ENCODE measurements around the gene TRIM45. TPM values are rescaled to one million over a fixed set of nuclear protein-coding genes. Genes with fewer than 3 reads are reported as not detected.

The TRIM45 gene
- total and polyA plus RNA-seq, 9 donors = 2.9 to 7.7 (median 5.8) TPM

DNA sequence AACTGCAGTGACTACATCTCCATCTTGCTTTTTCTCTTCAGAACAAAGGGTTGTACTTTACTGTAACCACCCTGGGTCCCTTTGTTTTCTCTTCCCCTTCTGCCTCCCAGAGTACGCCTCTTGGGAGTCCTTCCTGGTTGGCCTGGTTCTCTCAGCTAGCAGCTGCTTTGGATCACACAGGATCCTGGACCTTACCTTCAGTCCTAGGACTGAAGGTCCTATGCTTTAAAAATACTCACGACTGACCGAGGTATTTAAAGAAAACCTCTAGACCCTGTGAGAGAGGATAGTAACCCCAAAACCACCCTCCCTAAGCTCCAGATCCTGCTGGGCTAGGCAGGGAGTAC lies 4.8 kb downstream of the TRIM45 start:
- TF ChIP-seq POLR2A (IDR thresholded peaks at IDR 0.05) (no peak), EP300 (IDR thresholded peaks at IDR 0.05) (no peak), CTCF (IDR thresholded peaks at IDR 0.05) (no peak)
- H3K9me3 ChIP-seq = no peaks in the 10 kb centered on the region
- WGBS, 3 donors = 70 to 79% (median 71%) methylated on average over 3 of the region's 3 CpGs
- no peak overlapping the region for H3K27ac ChIP-seq
- no peaks in the 10 kb centered on the region for H3K36me3 ChIP-seq
- no peak for DNase-seq
- intact Hi-C loops (cut with DNase I) = no loop called here
- H3K4me1 ChIP-seq (ENCODE audit: insufficient read depth) = peaks cover 3% of the 10 kb centered on the region
- no peaks in the 10 kb centered on the region for H3K27me3 ChIP-seq
- no peak overlapping the region for H3K4me3 ChIP-seq

GRCh38 chr1:117116090-117116783 lies 5.3 kb downstream of the TRIM45 start:
- TF ChIP-seq CTCF (IDR thresholded peaks at IDR 0.05) (no peak), EP300 (IDR thresholded peaks at IDR 0.05) (no peak), POLR2A (IDR thresholded peaks at IDR 0.05) (no peak)
- WGBS, 3 donors = 88 to 92% (median 90%) methylated on average over 13 of the region's 13 CpGs
- Histone ChIP-seq H3K27me3 (no peaks in the 10 kb centered on the region), H3K4me3 (no peak overlapping the region), H3K27ac (no peak overlapping the region), H3K4me1 (ENCODE audit: insufficient read depth) (peaks cover 3% of the 10 kb centered on the region), H3K36me3 (no peaks in the 10 kb centered on the region), H3K9me3 (no peaks in the 10 kb centered on the region)
- intact Hi-C loops (cut with DNase I) = no loop called here
- DNase-seq = no peak

- DNase-seq = no peak
- H3K36me3 ChIP-seq = no peaks in the 10 kb centered on the region
- intact Hi-C loops (cut with DNase I) = no loop called here
- no peaks in the 10 kb centered on the region for H3K27me3 ChIP-seq
- no peak overlapping the region for H3K4me3 ChIP-seq
- no peaks in the 10 kb centered on the region for H3K9me3 ChIP-seq
- TF ChIP-seq CTCF (IDR thresholded peaks at IDR 0.05) (no peak), EP300 (IDR thresholded peaks at IDR 0.05) (no peak), POLR2A (IDR thresholded peaks at IDR 0.05) (no peak)
- WGBS, 3 donors = 71 to 80% (median 75%) methylated on average over 2 of the region's 2 CpGs
- no peak overlapping the region for H3K27ac ChIP-seq
- H3K4me1 ChIP-seq (ENCODE audit: insufficient read depth) = no peaks in the 10 kb centered on the region
Observed at GRCh38 chr1:117114877-117115276, 6.7 kb downstream of the TRIM45 start.

- no peaks in the 10 kb centered on the region for H3K27me3 ChIP-seq
- TF ChIP-seq POLR2A (IDR thresholded peaks at IDR 0.05) (no peak), EP300 (IDR thresholded peaks at IDR 0.05) (no peak), CTCF (IDR thresholded peaks at IDR 0.05) (no peak)
- 93 to 95% (median 93%) methylated on average over 11 of the region's 11 CpGs for WGBS, 3 donors
- H3K9me3 ChIP-seq = no peaks in the 10 kb centered on the region
- H3K4me3 ChIP-seq = no peak overlapping the region
- no peak for DNase-seq
- intact Hi-C loops (cut with DNase I) = no loop called here
- H3K36me3 ChIP-seq = no peaks in the 10 kb centered on the region
- no peaks in the 10 kb centered on the region for H3K4me1 ChIP-seq (ENCODE audit: insufficient read depth)
- H3K27ac ChIP-seq = no peak overlapping the region
Observed at GRCh38 chr1:117113199-117113598, 8.3 kb downstream of the TRIM45 start.

All from ovary (tissue), 9 donors.